Pancreas (tissue), 10 donors: ENCODE measurements around the gene C1RL. TPM values are rescaled to one million over a fixed set of nuclear protein-coding genes. Genes with fewer than 3 reads are reported as not detected.
"Not testable (repeated sequence)": the region's sequence is repeated elsewhere in the genome, so short reads cannot be mapped to it uniquely, and the experiment has no call there.

Source experiments
- ATAC-seq, 4 donors: fragments of 200-7000 bp; cut with Tn5 transposase; one replicate each; pipeline versions ENCODE4 v1.8.0 to v1.9.1; 2020; ENCODE audit warnings: mild to moderate bottlenecking in 4 of 4, moderate library complexity in 4 of 4
- DNase-seq, 6 donors: peaks; one replicate each; pipeline ENCODE4 v3.0.0-alpha.2; 2020
- FAIRE-seq: peaks from 2 replicates; lab custom pipeline; 2012; peaks lifted over from hg19 to GRCh38; lab: Jason Lieb, UNC
- H3K27ac ChIP-seq, 4 donors: fragments of 200-600 bp; sonication (generic); 1 replicate in 3 of 4; 2 replicates in 1 of 4; pipeline versions ENCODE4 v1.5.0 to v1.8.0; 2020
- H3K27me3 ChIP-seq, 4 donors: fragments of 200-600 bp; one replicate each; pipeline ENCODE4 v1.8.0; 2021
- H3K36me3 ChIP-seq, 3 donors: fragments of 200-600 bp; sonication (generic) in 1 of 3; one replicate each; pipeline versions ENCODE4 v1.5.0 to v1.8.0; 2020 to 2021
- H3K4me1 ChIP-seq, 3 donors: fragments of 200-600 bp; one replicate each; pipeline ENCODE4 v1.8.0; 2021
- H3K4me3 ChIP-seq, 4 donors: fragments of 200-600 bp; sonication (generic) in 2 of 4; one replicate each; pipeline versions ENCODE4 v1.5.0 to v1.8.0; 2020 to 2021
- H3K9me3 ChIP-seq, 4 donors: fragments of 200-600 bp; one replicate each; pipeline ENCODE4 v1.8.0; 2021
- CTCF ChIP-seq, 4 donors: fragments of 200-600 bp; sonication (generic) in 3 of 4; IDR thresholded peaks; one replicate each; pipeline versions ENCODE4 v1.5.0 to v1.8.0; 2021; ENCODE audit warnings: antibody characterized with exemption in 4 of 4
- WGBS, 2 donors: extraction: QIAGEN DNeasy Blood & Tissue Kit; methylation state at CpG; one replicate each; pipeline ENCODE4 v1.1.7; 2013; 5-methylcytosine and 5-hydroxymethylcytosine counted together
- intact Hi-C, 3 donors: fragments of 100-400 bp; cut with DNase I; formaldehyde crosslinking; loops; one replicate each; pipeline versions ENCODE4 v1.11.1 to v1.14.2; 2022
- polyA plus RNA-seq, 2 donors: library from polyadenylated mRNA; stranded (reverse); fragments of 200-250 nt; gene quantifications; one replicate each; pipeline ENCODE4 v1.2.3, GENCODE V29; 2013
- total RNA-seq, 6 donors: library from RNA; stranded (reverse); fragmentation: NEBNext Ultra II Directional in 4 of 6; extraction: Animal tissue kit (Norgen Biotek cat#: 25700) in 4 of 6; gene quantifications; one replicate each; pipeline versions ENCODE4 v1.2.1 to v1.2.4, GENCODE V29; 2021 to 2023
- donor health status: healthy with polysubstance abuse.
- donor health status: DM: no; HTN: no; CAD: no; lungs with moderate emphysema.
- donor health status: DM: no; HTN: no; CAD: no.
- donor health status: control.
- donor health status: control.
- donor health status: Bipolar disorder and iron deficiency.
- donor health status: DM: yes; HTN: yes; CAD: no.
- donor health status: DM: no; HTN: no; CAD: no.
- donor health status: DM: no; HTN: no; CAD: no.
- donor health status: DM: yes; HTN: yes; CAD: no.

Gene C1RL
- total and polyA plus RNA-seq, 8 donors: 36.5 to 60.5 (median 44.7) TPM

GRCh38 chr12:7060353-7060954 is 48.6 kb downstream of the C1RL start, which contains the start of gene C1S:
Gene C1S (plus strand): TSS chr12:7060718. CDS start chr12:7061913, 1,195 bp downstream.
- 30 to 42% methylated on average over 10 of the region's 10 CpGs for WGBS, 2 donors
- intact Hi-C loops: loop anchor here in 1 of 3 donors (5.0 kb wide), 1 partner anchor 37 kb away; no protein-coding TSS in a partner anchor
- DNase-seq (peak in 4 of 6 donors; percentile 35 to 65 (median 58)), FAIRE-seq (no peak), ATAC-seq (peak; percentile 80 to 97 (median 94))
- Histone ChIP-seq H3K27me3 (no peaks in the 10 kb centered on the region), H3K9me3 (no peaks in the 10 kb centered on the region), H3K4me3 (peak within 1 kb of the TSS in 1 of 4 donors; percentile 19), H3K4me1 (peaks cover 0 to 8% (median 0%) of the 10 kb centered on the region in 3 donors), H3K36me3 (no peaks in the 10 kb centered on the region), H3K27ac (peak within 1 kb of the TSS in 3 of 4 donors; percentile 19 to 61 (median 55))
- TF ChIP-seq CTCF (IDR thresholded peaks at IDR 0.05): peak in 3 of 4 donors; percentile 33 to 50 (median 36)

GRCh38 chr12:7059780-7060179 is 49.2 kb downstream of the C1RL start:
- TF ChIP-seq CTCF (IDR thresholded peaks at IDR 0.05): no peak
- Histone ChIP-seq H3K4me3 (no peak overlapping the region), H3K4me1 (peaks cover 0 to 8% (median 0%) of the 10 kb centered on the region in 3 donors), H3K9me3 (no peaks in the 10 kb centered on the region), H3K27ac (peak overlapping the region in 2 of 4 donors; percentile 55 to 61), H3K36me3 (no peaks in the 10 kb centered on the region), H3K27me3 (no peaks in the 10 kb centered on the region)
- DNase-seq (no peak), ATAC-seq (peak in 3 of 4 donors; percentile 6 to 18 (median 8)), FAIRE-seq (no peak)
- WGBS, 2 donors: 42 to 50% methylated on average over 4 of the region's 4 CpGs
- intact Hi-C loops: loop anchor here in 1 of 3 donors (5.0 kb wide), 1 partner anchor 38 kb away; no protein-coding TSS in a partner anchor

DNA sequence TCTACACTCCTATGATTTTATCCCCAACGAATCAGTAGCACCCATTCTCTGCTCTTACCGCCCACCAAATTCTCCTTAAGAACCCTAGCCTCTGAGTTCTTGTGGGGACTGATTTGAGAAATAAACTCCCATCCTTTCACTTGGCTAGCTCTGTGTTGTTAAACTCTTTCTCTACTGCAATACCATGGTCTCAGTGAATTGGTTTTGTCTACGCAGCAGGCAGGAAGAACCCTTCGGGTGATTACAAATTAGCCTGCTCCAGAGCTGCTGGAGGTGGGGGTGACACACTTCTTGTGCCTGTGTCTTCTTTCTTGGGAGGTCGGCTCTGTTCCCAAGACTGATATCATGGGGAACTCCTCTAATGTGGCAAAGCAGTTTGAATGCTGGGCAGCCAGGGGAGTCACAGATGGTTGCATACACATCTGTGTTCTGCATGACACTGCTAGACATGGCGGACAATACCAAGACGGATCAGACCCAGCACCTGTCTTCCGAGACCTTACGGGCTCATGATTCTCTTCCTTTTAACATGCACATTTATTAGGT is 50.1 kb downstream of the C1RL start:
- no peak for ATAC-seq
- 83 to 89% methylated on average over 9 of the region's 9 CpGs for WGBS, 2 donors
- FAIRE-seq: no peak
- Histone ChIP-seq H3K9me3 (no peaks in the 10 kb centered on the region), H3K27ac (peak overlapping the region in 2 of 4 donors; percentile 55 to 61), H3K36me3 (no peaks in the 10 kb centered on the region), H3K4me3 (no peak overlapping the region), H3K4me1 (peaks cover 0 to 8% (median 0%) of the 10 kb centered on the region in 3 donors), H3K27me3 (no peaks in the 10 kb centered on the region)
- intact Hi-C loops: no loop called here
- no peak for TF ChIP-seq CTCF (IDR thresholded peaks at IDR 0.05)
- DNase-seq: no peak

DNA sequence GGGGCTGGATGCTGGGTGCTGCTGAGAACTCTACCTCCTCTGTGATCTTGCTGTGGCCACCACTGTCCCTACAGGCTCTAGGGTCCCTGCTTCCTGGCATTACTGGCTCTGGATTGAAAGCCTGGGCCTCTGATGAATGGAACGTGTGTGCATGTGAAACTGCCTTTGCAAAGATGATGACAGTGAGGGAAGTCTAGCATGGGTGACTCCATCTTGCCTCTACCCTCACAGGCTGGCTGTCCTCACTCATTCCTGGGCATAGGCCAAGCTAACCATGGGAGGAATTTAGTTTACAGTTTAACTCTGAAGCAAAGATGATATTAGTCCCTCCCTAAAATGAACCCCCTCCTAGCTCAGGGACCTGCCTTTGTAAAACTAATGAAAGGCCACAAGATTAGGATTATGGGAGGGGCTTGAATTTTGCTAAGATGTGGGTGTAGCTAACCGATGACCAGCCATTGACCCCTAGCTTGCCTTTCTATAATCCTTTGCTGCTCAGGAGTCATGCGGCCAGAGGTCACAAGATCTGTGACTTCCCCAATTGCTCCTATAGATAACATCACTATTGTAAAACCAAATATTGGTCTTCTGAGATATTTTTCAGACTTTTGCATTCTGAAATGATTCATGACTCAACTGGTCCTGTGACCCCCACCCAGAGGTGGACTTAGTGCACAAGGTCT is 50.7 kb downstream of the C1RL start:
- no peaks in the 10 kb centered on the region for H3K27me3 ChIP-seq
- ATAC-seq (no peak), DNase-seq (no peak), FAIRE-seq (no peak)
- no peaks in the 10 kb centered on the region for H3K36me3 ChIP-seq
- no peak overlapping the region for H3K4me3 ChIP-seq
- TF ChIP-seq CTCF (IDR thresholded peaks at IDR 0.05): no peak
- peaks cover 0 to 8% (median 0%) of the 10 kb centered on the region in 3 donors for H3K4me1 ChIP-seq
- no peak overlapping the region for H3K27ac ChIP-seq
- H3K9me3 ChIP-seq: no peaks in the 10 kb centered on the region
- WGBS, 2 donors: 72 to 93% methylated on average over 3 of the region's 3 CpGs
- intact Hi-C loops: no loop called here

DNA sequence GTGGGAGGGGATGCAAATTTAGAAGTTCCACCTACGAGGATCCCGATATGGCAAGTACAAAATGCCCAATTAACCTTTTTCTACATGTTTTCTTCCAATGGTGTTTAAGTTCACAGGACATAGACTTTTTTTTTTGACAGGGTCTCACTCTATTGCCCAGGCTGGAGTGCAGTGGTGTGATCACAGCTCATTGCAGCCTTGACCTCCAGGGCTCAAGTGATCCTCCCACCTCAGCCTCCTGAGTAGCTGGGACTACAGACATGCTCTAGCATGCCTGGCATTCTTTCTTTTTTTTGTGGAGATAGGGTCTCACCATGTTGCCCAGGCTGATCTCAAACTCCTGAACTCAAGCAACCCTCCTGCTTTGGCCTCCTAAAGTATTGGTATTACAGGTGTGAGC is 53.3 kb downstream of the C1RL start:
- DNase-seq, intact Hi-C loops, H3K9me3 ChIP-seq, H3K36me3 ChIP-seq, H3K4me1 ChIP-seq, ATAC-seq, H3K27ac ChIP-seq, FAIRE-seq, H3K27me3 ChIP-seq, H3K4me3 ChIP-seq: not testable (repeated sequence)
- WGBS, 2 donors: 86 to 96% methylated on average over 2 of the region's 2 CpGs
